Measurements from ENCODE around the gene CMIP. TPM values are rescaled to one million over a fixed set of nuclear protein-coding genes. Genes with fewer than 3 reads are reported as not detected.
A peak's percentile ranks its signal among the peaks of the same experiment; 100 is the strongest.

Gene CMIP
- total RNA-seq, 2 experiments from 2014 or later, result 28.1 to 29.7 TPM

DNA sequence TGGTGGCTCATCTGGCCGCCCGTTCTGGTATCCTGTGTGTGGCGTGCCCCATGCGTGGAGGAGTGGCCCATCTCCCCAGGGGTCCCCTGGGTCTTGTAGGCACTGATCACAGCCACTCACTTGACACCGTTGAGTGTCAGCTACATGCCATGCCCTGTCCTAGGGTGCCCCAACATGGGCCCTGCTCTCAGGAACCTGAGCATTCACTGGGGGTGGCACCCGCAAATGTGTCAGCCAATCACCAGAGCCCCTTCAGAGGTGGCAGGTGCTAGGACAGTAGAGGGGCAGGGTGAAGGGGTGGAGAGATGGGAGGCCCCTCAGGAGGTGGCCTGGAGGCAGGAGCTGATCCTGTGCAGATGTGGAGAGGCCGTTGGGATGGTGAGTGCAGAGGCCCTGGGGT is 27.8 kb downstream of the CMIP start:
- H3K27ac Mint-ChIP-seq, result peak overlapping the region; percentile 38
- H3K9me3 Mint-ChIP-seq, result no peaks in the 10 kb centered on the region

DNA sequence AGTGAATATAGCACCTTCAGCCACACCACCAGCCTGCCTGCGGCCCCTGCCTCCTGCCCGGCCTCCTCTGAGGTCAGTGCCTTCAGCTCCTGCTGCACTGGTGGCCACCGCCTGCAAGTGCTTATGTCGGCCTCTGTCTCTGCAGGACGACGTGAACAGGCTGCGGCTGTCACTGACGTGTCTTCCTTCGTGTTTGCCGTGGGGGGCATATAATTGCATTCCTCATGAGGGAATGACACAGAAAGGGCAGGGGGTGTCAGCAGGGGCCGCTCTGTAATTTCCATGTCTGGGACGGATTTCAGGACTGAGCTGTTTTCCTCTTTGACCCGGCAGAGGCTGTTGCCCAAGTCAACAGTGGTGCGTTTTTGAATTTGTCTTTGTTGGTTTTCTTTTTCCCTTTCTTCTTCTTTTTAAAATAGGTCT is 28.5 kb downstream of the CMIP start:
- no peak for DNase-seq
- peaks cover 4% of the 10 kb centered on the region for H3K36me3 Mint-ChIP-seq
- no peak overlapping the region for H3K4me3 Mint-ChIP-seq
- no peak overlapping the region for H3K27ac Mint-ChIP-seq
- no peaks in the 10 kb centered on the region for H3K9me3 Mint-ChIP-seq
- H3K4me1 Mint-ChIP-seq, result peaks cover 64% of the 10 kb centered on the region
- no peaks in the 10 kb centered on the region for H3K27me3 Mint-ChIP-seq

More for the DNA sequence above, 27.8 kb downstream of the CMIP start:
- no peak for DNase-seq
- H3K4me3 Mint-ChIP-seq, result no peak overlapping the region
- peaks cover 61% of the 10 kb centered on the region for H3K4me1 Mint-ChIP-seq
- no peaks in the 10 kb centered on the region for H3K27me3 Mint-ChIP-seq
- peaks cover 4% of the 10 kb centered on the region for H3K36me3 Mint-ChIP-seq

DNA sequence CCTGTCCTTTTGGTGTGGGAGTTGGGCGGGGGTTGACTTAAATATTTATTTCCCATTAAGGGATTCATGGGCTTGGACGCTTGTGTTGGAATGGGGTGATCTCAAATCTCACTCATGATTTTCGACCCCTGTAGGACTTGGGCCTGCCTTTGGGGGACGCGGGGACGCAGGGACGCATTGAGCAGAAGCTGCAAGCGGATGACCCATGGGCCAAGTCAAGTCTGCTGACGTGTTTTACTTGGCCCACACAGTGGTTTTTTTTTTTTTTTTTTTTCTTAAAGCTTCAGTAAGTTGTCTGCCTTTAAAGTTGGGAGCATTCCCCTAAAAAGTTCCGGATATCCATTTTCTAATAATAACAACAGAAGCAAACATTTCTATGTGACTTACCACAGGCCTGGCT is 28.9 kb downstream of the CMIP start:
- H3K4me1 Mint-ChIP-seq, result peaks cover 62% of the 10 kb centered on the region
- no peak overlapping the region for H3K27ac Mint-ChIP-seq

DNA sequence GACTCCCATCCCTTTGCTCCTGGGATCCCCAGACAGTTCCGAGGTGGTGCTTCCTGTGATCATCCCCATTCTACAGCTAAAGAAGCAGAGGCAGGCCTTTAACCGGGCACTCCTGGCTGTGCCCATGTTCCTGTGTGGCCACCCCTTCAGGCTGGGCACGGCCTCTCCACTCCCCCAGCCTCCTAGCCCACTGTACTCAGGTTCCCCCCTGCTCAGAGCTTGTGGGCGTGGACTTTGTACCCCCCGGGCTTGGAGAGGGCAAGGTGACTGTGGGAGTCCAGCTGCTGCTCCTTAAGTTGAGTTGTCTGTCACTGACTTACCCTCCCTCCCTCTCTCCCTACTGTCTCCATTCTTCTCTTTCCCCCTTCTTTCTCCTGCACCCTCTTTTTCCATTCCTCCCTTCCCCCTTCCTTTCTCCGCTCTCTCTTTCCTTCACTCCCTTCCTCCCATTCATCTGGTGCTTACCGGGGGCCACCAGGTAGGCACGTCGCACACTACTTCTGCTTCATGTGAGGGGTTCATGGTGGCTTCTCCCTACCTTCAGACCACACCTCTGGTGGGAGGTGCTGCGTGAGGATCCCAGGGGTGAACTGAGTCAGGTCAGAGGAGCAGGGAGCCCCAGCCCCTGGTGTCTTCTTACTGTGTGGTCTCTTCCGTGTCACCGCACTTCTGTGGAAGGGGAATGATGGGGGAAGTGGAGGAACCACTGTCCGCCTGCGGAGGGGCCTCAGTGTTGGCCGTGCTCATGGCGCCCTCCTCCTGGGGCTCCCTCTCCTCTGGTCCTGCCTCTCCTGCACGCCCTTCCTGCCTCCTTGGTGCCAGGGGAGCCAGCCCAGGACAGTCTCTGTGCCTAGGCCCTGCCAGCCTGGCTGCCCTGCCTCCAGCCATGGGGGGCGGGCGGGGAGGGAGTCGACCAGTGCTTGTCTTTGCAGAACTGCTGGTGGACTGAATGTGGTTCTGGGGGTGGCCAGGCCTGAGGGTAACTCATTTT is 29.7 kb downstream of the CMIP start:
- peaks cover 4% of the 10 kb centered on the region for H3K36me3 Mint-ChIP-seq
- H3K27me3 Mint-ChIP-seq, result no peaks in the 10 kb centered on the region
- no peak overlapping the region for H3K4me3 Mint-ChIP-seq
- H3K9me3 Mint-ChIP-seq, result no peaks in the 10 kb centered on the region
- no peak for DNase-seq
- H3K27ac Mint-ChIP-seq, result no peak overlapping the region
- H3K4me1 Mint-ChIP-seq, result peaks cover 62% of the 10 kb centered on the region

More for the DNA sequence above, 28.9 kb downstream of the CMIP start:
- no peaks in the 10 kb centered on the region for H3K27me3 Mint-ChIP-seq
- DNase-seq, result no peak
- H3K36me3 Mint-ChIP-seq, result peaks cover 4% of the 10 kb centered on the region
- H3K9me3 Mint-ChIP-seq, result no peaks in the 10 kb centered on the region
- H3K4me3 Mint-ChIP-seq, result no peak overlapping the region

DNA sequence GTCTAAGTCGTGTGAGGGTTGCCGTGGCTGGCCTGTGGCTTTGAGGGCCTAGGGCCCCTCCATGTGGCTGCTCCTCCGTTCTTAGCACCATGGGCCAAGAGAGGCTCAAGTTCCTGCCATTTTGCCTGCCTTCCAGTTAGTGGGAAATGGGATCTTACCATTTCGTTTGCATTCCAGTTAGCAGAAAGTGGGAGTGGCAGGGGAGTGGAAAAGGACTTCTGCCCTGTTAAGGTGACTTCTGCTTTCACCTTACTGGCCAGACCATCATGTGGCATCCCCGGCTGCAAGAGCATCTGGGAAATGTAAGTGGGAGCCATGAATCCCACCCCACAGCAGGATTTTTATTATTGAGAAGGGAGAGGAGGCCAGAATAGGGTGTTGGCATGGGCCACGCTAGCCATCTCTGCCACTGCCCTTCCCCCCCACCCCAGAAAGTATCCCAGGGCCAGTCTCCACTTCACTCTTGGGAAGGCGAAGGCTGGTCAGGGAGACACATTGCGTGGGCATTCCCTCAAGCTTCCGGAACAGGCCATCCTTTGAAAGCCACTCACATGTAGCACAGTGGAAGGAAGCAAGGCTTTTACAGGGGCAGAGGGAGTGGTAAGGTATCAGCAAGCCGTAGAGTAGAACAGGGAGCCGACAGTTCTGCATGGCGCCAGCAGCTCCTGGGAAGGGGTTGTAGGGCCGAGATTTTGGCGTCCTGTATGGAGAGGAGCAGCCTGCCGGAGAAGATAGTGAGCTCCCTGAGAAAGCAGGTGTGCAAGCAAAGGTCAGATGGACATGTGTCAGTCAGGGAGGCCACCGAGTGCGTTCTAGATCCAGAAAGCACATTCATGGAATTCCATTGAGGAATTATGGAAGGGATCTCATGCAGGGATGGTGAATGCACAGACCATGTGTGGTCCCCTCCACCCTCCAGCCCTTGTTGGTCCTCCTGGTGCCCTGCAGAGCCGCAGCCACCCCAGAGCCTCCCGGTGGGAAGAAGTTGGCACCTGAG is 33.4 kb downstream of the CMIP start:
- Mint-ChIP-seq H3K9me3 (no peaks in the 10 kb centered on the region), H3K4me3 (no peak overlapping the region), H3K27me3 (no peaks in the 10 kb centered on the region), H3K36me3 (peaks cover 6% of the 10 kb centered on the region), H3K4me1 (peaks cover 62% of the 10 kb centered on the region), H3K27ac (no peak overlapping the region)
- DNase-seq, result no peak

DNA sequence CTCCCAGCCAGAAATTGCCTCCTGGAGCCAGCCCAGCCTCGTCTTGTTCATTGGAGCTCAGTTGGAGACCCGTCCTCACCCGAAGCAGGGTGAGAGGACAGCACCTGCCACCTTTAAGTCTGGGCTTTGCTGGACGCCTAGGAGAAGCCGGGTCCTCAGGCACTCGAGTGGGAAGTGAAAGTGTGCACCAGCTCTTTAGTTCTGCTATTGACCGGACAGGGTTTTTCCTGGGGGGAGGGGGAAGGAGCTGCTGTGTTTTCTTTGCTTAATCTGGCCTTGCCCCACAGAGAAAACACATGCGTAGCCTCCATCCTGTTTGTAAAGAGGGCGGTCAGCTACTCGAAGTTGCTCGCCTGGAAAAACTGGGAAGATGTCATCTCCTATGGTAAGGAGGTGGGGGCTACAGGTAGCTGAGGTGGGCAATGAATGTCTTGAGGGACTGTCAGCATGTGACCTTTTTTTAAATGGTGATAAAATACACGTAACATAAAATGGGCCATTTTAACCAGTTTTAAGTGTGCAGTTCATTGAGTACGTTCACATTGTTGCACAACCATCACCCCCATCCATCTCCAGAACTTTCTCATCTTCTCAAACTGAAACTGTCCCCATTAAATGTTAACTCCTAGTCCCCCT is 34.4 kb downstream of the CMIP start:
- DNase-seq, result no peak
- H3K27ac Mint-ChIP-seq, result peak overlapping the region; percentile 9
- H3K4me3 Mint-ChIP-seq, result no peak overlapping the region
- H3K4me1 Mint-ChIP-seq, result peaks cover 59% of the 10 kb centered on the region
- H3K36me3 Mint-ChIP-seq, result peaks cover 7% of the 10 kb centered on the region
- H3K27me3 Mint-ChIP-seq, result no peaks in the 10 kb centered on the region
- no peaks in the 10 kb centered on the region for H3K9me3 Mint-ChIP-seq

DNA sequence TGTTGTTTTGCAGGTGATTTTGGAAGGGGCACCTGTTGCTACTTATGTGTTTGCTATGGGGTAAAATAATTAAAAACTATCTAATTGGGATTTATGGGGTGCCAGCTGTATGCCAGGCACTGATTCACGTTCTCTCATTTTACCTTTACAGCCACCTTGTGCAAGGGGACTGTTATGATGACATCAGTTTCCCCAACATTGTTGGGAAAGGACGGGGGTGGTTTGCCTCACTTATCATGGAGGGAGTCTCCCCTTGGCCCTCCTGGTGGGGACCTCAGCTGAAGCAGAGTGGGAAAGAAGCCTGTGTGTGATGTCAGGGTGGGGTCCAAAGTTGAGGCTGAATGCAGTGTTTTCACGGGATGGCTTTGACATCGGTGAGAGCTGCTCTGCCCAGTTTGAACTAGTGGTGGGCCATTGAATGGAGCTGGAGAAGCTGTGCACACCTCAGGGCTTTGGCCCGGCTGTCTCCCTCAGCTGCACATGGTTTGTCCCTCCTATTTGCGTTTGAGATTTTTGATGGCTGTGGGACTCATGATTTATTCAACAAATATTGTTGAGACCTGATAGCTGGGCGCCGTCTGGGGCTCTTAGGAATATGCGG is 36.1 kb downstream of the CMIP start:
- DNase-seq, result no peak
- Mint-ChIP-seq H3K4me1 (peaks cover 59% of the 10 kb centered on the region), H3K9me3 (no peaks in the 10 kb centered on the region), H3K27ac (peak overlapping the region; percentile 63), H3K27me3 (no peaks in the 10 kb centered on the region), H3K36me3 (peaks cover 7% of the 10 kb centered on the region), H3K4me3 (no peak overlapping the region)

DNA sequence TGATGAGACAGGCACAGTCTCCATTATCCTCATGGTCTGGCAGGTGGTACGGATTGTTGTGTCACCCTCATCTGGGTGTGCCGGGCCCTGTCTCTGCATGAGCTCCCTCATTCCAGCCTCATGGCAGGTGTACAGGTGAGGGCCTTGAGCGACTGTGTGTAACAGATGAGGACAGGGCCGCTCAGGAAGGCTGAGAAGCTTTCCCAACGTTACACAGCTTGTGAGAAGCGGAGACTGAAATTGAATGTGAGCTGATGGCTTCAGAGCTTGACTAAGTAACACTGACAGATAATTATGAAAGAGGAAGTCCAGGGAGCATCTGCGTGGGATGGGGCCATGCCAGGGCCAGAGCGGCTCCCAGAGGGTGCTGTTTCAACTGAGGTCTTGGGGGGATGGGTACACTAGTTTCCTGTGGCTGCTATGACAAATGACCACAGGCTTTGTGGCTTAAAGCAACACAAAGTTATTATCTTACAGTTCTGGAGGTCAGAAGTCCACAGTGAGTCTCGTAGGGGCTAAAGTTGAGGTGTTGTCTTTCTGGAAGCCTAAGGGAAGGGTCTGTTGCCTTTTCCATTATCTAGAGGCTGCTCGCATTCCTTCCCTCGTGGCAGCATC is 36.7 kb downstream of the CMIP start:
- peaks cover 57% of the 10 kb centered on the region for H3K4me1 Mint-ChIP-seq
- DNase-seq, result peak; percentile 21
- no peaks in the 10 kb centered on the region for H3K9me3 Mint-ChIP-seq
- peaks cover 7% of the 10 kb centered on the region for H3K36me3 Mint-ChIP-seq
- H3K4me3 Mint-ChIP-seq, result no peak overlapping the region
- no peaks in the 10 kb centered on the region for H3K27me3 Mint-ChIP-seq
- H3K27ac Mint-ChIP-seq, result peak overlapping the region; percentile 63

DNA sequence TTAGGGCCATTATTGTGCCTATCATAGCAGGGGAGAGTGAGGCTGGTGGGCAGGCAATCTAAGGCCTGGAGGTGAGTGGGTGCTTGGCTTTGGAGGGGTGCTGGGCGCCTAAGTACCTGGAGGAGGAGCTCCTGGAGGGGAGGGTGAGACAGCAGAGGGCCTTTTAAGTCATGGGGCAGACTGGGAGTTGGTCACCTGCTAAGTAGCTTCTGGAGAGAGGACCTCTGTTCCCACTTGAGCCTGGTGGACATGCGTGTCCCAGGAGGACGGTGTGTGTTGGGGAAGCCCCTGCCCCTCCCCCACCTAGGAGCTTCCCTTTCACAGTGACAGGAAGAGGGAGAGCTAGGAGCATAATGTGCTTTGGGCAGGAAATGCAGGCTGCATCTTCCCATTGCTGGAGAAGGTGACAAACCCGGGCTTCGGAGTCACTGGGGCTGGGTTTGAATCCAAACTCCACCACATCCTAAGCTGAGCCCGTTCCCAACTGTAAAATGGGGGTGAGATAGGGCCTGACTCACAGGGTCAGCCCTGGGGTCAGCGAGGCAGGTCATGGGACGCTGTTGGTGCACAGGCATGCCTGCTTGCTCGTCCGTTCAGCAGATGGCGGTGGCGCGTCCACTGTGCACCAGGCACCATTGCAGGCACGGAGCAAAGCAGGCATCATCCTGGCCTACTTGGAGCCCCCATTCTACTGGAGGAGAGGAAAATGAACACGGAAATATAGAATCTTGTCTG is 37.9 kb downstream of the CMIP start:
- Mint-ChIP-seq H3K4me3 (no peak overlapping the region), H3K27ac (no peak overlapping the region), H3K4me1 (peaks cover 46% of the 10 kb centered on the region), H3K27me3 (no peaks in the 10 kb centered on the region), H3K36me3 (peaks cover 3% of the 10 kb centered on the region), H3K9me3 (no peaks in the 10 kb centered on the region)
- DNase-seq, result no peak

DNA sequence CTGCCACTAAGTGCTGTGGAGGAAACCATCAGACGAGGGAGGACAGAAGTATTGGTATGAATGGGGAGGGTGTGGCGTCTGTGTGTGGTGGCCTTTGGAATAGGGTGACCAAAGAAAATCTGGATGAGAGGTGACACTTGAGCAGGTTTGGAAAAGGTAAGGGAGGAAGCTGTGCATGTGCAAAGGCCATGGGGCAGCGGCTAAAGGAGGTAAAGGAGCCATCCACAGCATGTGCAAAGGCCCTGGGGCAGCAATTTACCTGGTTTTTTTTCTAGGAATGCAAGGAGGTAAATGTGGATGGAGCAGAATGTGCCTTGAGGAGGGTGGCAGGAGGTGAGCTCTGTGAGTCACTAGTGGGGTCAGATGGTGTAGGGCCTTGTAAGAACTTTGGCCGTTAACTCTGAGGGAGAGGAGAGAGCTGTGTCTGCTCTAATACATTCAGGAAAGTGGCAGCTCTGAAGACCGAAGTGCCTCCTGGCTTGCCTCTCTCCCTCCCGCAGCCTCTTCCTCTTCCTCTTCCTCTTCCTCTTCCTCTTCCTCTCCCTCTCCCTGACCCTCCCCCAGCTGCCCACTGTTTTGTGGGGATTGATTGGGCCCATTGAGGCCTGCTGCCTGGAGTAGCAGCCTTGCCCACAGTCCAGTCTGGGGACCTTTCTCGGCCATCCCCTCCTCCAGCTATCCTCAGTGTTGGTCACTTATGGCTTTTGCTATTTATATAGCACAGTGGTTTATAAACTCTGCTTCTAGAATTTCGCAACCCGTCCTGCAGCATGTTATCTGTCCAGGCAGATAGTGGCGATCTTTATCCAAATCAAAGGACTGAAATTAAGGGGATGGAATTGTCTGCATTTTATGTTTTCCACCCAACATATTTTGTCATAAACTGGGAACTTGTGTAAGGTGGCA is 38.7 kb downstream of the CMIP start:
- no peak overlapping the region for H3K4me3 Mint-ChIP-seq
- no peak for DNase-seq
- H3K9me3 Mint-ChIP-seq, result no peaks in the 10 kb centered on the region
- peaks cover 38% of the 10 kb centered on the region for H3K4me1 Mint-ChIP-seq
- peaks cover 3% of the 10 kb centered on the region for H3K36me3 Mint-ChIP-seq
- no peak overlapping the region for H3K27ac Mint-ChIP-seq
- no peaks in the 10 kb centered on the region for H3K27me3 Mint-ChIP-seq

DNA sequence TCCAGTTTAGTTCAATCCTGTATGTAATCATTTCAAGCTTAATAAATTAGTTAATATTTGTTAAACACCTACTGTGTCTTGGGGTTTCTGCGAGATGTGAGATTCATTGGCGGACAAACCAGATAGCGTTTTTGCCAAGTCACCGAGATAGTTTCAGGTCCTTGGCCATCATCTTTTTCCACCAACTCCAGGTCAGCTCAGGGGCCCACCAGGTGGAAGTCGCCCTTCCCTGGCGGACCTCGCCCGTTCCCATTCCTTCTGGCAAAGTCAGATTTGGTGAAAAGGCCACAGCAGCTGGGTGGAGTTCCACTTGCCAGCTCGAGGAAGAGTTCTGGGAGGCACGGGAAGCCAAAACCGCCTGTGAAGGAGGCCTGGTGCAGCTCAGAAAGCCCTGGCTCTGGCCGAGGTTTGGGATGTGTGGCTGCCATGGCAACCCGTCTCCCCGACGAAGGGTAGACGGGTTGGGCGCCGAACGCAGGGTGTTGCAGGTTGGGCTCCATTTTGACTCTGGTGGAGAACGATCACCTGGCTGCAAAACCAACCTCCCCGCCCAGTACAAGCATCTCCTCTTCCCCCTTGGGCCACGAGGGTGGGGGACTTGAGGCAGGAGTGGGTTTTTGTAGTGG is 39.5 kb downstream of the CMIP start:
- Mint-ChIP-seq H3K4me1 (peaks cover 36% of the 10 kb centered on the region), H3K27ac (no peak overlapping the region), H3K4me3 (no peak overlapping the region), H3K27me3 (no peaks in the 10 kb centered on the region), H3K36me3 (peaks cover 3% of the 10 kb centered on the region), H3K9me3 (no peaks in the 10 kb centered on the region)
- DNase-seq, result no peak

DNA sequence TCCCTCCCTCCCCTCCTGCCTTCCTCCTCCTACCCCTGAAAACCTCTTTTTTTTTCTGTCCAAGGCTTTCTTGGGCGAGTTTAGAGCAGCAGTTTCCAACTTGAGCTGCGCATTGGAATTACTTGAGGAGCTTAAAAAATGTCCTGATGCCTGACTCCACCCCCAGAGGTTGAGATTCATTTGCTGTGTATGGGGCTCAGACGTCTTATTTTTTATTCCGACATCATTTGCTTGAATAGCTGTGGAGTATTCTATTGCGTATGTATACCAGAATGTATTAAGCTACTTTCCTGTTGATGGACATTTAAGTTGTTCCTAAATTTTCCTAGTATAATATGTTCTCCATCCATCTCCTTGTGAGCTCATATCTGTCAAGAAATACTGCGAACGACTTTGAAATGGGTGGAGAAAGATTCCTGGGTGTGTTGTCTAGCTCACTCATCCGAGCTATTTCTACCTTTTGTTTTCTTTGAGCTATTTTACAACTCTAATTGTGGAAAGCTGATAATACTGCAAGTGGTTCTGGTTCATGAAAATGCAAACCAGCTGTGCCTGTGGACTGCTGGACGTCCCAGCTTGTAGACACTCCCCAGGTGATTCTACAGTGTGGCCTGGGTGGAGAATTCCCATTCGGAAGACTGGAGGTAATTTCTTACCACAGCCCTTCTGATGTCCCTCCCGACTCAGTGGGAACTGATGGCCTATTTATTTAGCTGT is 40.5 kb downstream of the CMIP start:
- no peak overlapping the region for H3K27ac Mint-ChIP-seq
- no peaks in the 10 kb centered on the region for H3K9me3 Mint-ChIP-seq
- H3K27me3 Mint-ChIP-seq, result no peaks in the 10 kb centered on the region
- H3K36me3 Mint-ChIP-seq, result peaks cover 3% of the 10 kb centered on the region
- no peak overlapping the region for H3K4me3 Mint-ChIP-seq
- DNase-seq, result no peak
- H3K4me1 Mint-ChIP-seq, result peaks cover 28% of the 10 kb centered on the region
